Activated T-helper 1 cell treated with anti-CD3 and anti-CD28 coated beads, Interleukin-12 subunit alpha, Interleukin-12 subunit beta, Interleukin-2, Interleukin-4 antibody, amounts not matched to agents 30 ng/mL and 10 ng/mL and 1 ng/mL, durations not matched to agents 14 hours and 24 hours and 36 hours (primary cell): ENCODE data around the gene WDR26. TPM values are rescaled to one million over a fixed set of nuclear protein-coding genes. Genes with fewer than 3 reads are reported as not detected.
"Not testable (repeated sequence)": the region's sequence is repeated elsewhere in the genome, so short reads cannot be mapped to it uniquely, and the experiment has no call there.

Source experiments
- DNase-seq: peaks from one replicate; pipeline ENCODE4 v3.0.0; 2021; ENCODE audit warnings: low spot score
- H3K27ac Mint-ChIP-seq: one replicate; pipeline ENCODE4 v1.8.0; 2021; ENCODE audit warnings: mild to moderate bottlenecking, mixed read lengths
- H3K27me3 Mint-ChIP-seq: one replicate; pipeline ENCODE4 v1.8.0; 2022; ENCODE audit warnings: mild to moderate bottlenecking, moderate library complexity, mixed read lengths; ENCODE audit not compliant: insufficient read depth
- H3K36me3 Mint-ChIP-seq: one replicate; pipeline ENCODE4 v1.8.0; 2021; ENCODE audit warnings: low read depth, mixed read lengths
- H3K4me1 Mint-ChIP-seq: one replicate; pipeline ENCODE4 v1.8.0; 2021; ENCODE audit warnings: low read depth, mixed read lengths
- H3K4me3 Mint-ChIP-seq: one replicate; pipeline ENCODE4 v1.8.0; 2021; ENCODE audit warnings: mild to moderate bottlenecking, moderate library complexity, mixed read lengths
- H3K9me3 Mint-ChIP-seq: one replicate; pipeline ENCODE4 v1.8.0; 2021; ENCODE audit warnings: mixed read lengths
- intact Hi-C: fragments of 100-400 bp; cut with micrococcal nuclease; formaldehyde crosslinking; loops from one replicate; pipeline ENCODE4 v1.15.1; 2024
- total RNA-seq: library from RNA; stranded (reverse); gene quantifications from 2 replicates; pipeline ENCODE4 v1.2.3, GENCODE V29; 2022

Gene WDR26
- total RNA-seq, result 91.6 and 95.8 TPM in 2 replicates

DNA sequence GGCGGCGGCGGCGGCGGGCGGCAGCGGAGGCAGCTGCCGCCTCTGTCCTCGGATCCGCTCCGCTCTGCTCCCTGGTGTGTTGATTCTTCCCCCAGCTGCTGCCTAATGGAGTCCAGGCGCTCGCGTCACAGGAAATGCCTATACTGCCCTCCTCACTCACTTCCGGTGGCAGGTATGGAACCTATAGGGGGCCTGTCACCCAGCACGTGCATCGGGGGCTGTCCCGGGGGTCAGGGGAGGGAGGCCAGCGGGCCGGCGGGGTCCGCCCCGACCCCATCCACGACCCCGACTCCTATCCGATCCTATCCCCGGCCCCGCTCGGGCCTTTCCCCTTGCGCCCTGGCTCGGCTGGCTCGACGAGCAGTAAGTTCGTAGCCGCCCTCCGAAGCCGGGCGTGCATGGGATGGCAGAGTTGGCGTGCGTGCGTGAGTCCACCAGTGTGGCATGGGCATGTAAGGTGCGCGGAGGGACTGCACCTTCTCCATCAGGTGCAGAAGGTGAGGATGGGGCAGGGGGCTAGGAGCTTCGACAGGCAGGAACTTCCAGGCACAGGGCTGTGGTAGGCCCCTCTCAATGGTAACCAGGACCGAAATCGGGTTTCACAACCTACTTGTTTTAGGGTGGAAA lies at the start of gene WDR26:
WDR26 (minus strand) TSS at position 107 of the 627 bp plus-strand sequence.
- Mint-ChIP-seq H3K4me1 (peaks cover 53% of the 10 kb centered on the region), H3K27me3 (no peaks in the 10 kb centered on the region), H3K9me3 (no peaks in the 10 kb centered on the region), H3K27ac (peak within 1 kb of the TSS; percentile 95), H3K36me3 (peaks cover 19% of the 10 kb centered on the region), H3K4me3 (peak within 1 kb of the TSS; percentile 92)
- intact Hi-C loops, result loop anchor here (1.0 to 10.0 kb wide), 14 partner anchors 22 to 1780 kb away; partner anchors contain the start of genes CAPN2, CNIH4, DEGS1 and FBXO28
- DNase-seq, result peak; percentile 83

- DNase-seq, H3K9me3 Mint-ChIP-seq, intact Hi-C loops, H3K36me3 Mint-ChIP-seq, H3K27me3 Mint-ChIP-seq, H3K4me3 Mint-ChIP-seq, H3K27ac Mint-ChIP-seq, H3K4me1 Mint-ChIP-seq: not testable (repeated sequence)
Measured at GRCh38 chr1:224483206-224483605, 48.6 kb upstream of the WDR26 start.

DNA sequence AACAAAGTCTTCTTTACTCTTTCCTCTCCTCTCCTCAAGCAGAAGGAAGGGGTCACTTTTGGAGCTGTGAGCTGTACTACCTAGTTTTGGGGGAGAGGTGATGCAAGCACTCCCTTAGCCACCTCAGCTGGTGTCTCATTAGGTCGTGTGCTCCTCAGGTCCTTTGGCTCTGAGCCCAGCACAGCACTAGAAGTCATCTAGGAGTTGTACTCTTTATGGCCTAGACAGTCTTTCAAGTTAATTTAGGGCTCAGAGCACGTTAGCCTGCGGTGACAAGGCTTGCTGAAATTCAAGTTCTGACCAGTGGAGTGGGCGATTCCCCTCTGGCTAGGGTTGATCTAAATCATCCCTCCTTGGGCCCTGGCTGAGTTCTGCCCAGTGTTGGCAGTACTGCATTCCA lies 48.0 kb upstream of the WDR26 start:
- H3K4me1 Mint-ChIP-seq, result peaks cover 5% of the 10 kb centered on the region
- H3K4me3 Mint-ChIP-seq, result no peak overlapping the region
- peaks cover 3% of the 10 kb centered on the region for H3K36me3 Mint-ChIP-seq
- H3K27ac Mint-ChIP-seq, result no peak overlapping the region
- no peak for DNase-seq
- peaks cover 4% of the 10 kb centered on the region for H3K27me3 Mint-ChIP-seq
- intact Hi-C loops, result no loop called here
- peaks cover 3% of the 10 kb centered on the region for H3K9me3 Mint-ChIP-seq

GRCh38 chr1:224481601-224482000 lies 47.0 kb upstream of the WDR26 start:
- Mint-ChIP-seq H3K4me1 (peaks cover 5% of the 10 kb centered on the region), H3K36me3 (peaks cover 3% of the 10 kb centered on the region), H3K9me3 (peaks cover 3% of the 10 kb centered on the region), H3K4me3 (no peak overlapping the region), H3K27me3 (peaks cover 6% of the 10 kb centered on the region), H3K27ac (no peak overlapping the region)
- DNase-seq, result no peak
- intact Hi-C loops, result no loop called here

GRCh38 chr1:224480888-224481459 lies 46.4 kb upstream of the WDR26 start:
- H3K27ac Mint-ChIP-seq, result not testable (repeated sequence)

DNA sequence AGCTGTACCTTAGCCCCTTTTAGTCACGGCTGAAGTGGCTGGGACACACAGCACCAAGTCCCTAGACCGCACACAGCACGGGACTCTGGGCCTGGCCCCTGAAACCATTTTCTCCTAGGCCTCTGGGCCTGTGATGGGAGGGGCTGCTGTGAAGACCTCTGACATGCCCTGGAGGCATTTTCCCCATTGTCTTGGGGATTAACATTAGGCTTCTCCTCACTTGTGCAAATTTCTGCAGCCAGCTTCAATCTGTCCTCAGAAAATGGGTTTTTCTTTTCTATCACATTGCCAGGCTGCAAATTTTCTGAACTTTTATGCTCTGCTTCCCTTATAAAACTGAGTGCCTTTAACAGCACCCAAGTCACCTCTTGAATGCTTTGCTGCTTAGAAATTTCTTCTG lies 45.6 kb upstream of the WDR26 start:
- H3K4me3 Mint-ChIP-seq, H3K27me3 Mint-ChIP-seq, H3K4me1 Mint-ChIP-seq, H3K9me3 Mint-ChIP-seq, H3K36me3 Mint-ChIP-seq, H3K27ac Mint-ChIP-seq, DNase-seq, intact Hi-C loops: not testable (repeated sequence)

More at GRCh38 chr1:224480888-224481459, 46.4 kb upstream of the WDR26 start:
- H3K27me3 Mint-ChIP-seq, DNase-seq, H3K36me3 Mint-ChIP-seq, H3K4me1 Mint-ChIP-seq, H3K9me3 Mint-ChIP-seq, H3K4me3 Mint-ChIP-seq, intact Hi-C loops: not testable (repeated sequence)

DNA sequence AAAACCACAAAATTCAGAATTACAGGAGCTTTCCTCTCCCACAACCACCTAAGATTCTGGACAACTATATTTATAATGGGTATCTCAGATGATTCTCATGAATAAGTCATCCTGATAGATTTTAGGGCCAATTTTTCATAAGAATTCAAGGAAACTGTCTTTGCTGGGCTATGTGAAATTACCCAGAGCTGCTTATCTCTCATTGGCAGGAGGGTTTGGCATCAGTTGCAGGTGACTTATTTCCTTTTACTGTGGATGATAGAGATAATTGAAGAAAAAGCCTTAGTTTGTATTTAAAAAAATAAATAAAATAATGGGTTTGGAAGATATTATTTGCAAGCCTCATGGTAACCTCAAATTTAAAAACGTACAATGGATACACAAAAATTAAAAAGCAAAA lies 38.2 kb upstream of the WDR26 start:
- H3K27me3 Mint-ChIP-seq, result peaks cover 8% of the 10 kb centered on the region
- H3K36me3 Mint-ChIP-seq, result peaks cover 1% of the 10 kb centered on the region
- no peak overlapping the region for H3K27ac Mint-ChIP-seq
- no peak for DNase-seq
- peaks cover 5% of the 10 kb centered on the region for H3K9me3 Mint-ChIP-seq
- H3K4me3 Mint-ChIP-seq, result no peak overlapping the region
- intact Hi-C loops, result no loop called here
- H3K4me1 Mint-ChIP-seq, result no peaks in the 10 kb centered on the region

DNA sequence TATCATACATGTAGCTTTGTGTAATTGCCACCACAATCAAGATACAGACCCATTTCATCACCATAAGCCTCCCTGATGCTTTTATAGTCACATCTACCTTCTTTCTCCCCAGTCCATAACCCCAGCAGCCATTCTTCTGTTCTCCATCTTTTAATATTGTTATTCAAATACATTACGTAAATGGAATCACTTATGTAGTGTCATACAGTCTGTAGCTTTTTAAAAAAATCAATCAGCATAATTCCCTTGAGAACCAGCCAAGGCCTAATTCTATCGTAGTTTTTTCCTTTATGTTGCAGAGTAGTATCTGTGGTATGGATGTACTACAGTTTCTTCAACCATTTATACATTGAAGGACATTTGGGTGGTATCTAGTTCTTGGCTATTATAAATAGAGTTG lies 31.6 kb upstream of the WDR26 start:
- H3K27me3 Mint-ChIP-seq, result peaks cover 3% of the 10 kb centered on the region
- peaks cover 10% of the 10 kb centered on the region for H3K4me1 Mint-ChIP-seq
- H3K9me3 Mint-ChIP-seq, result peaks cover 5% of the 10 kb centered on the region
- peaks cover 1% of the 10 kb centered on the region for H3K36me3 Mint-ChIP-seq
- no peak for DNase-seq
- intact Hi-C loops, result no loop called here
- no peak overlapping the region for H3K4me3 Mint-ChIP-seq
- H3K27ac Mint-ChIP-seq, result no peak overlapping the region

DNA sequence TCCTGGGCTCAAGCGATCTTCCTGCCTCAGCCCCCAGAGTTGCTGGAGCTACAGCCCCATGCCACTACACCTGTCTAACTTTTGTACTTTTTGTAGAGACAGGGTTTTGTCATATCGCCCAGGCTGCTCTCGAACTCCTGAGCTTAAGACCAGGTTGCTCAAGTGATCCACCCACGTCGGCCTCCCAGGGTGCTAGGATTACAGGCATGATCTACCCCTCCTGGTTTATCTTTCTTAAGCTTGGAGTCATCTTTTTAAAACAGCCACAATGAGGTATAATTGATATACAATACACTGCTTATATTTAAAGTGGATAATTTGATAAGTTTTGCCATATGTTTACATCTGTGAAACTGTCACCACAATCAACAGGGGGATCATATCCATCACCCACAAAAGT lies 25.4 kb upstream of the WDR26 start:
- no peaks in the 10 kb centered on the region for H3K27me3 Mint-ChIP-seq

DNA sequence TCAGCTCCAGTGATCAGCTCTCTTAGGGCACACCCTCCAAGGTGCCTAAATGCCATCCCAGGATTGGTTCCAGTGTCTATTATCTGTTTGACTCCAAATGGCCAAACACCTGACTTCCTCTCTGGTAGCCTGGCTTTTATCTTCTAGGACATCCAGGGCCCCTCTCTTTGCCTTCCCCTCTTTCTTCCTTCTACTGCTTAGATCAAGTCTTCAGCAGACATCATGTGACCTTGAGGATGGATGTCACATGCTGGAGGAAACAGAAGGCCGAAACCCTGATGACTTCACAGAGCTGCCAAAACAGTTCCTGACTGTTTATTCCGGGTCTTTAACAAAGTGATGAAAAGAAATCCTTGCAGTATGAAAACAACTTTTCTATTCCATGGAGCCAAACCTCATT lies 24.4 kb upstream of the WDR26 start:
- no peaks in the 10 kb centered on the region for H3K9me3 Mint-ChIP-seq
- H3K27me3 Mint-ChIP-seq, result no peaks in the 10 kb centered on the region
- no peak overlapping the region for H3K27ac Mint-ChIP-seq
- H3K4me1 Mint-ChIP-seq, result peaks cover 25% of the 10 kb centered on the region
- DNase-seq, result no peak
- no peak overlapping the region for H3K4me3 Mint-ChIP-seq
- H3K36me3 Mint-ChIP-seq, result peaks cover 3% of the 10 kb centered on the region
- intact Hi-C loops, result loop anchor here (5.0 kb wide), 1 partner anchor 277 kb away; the partner anchor contains the start of gene DEGS1

More for the DNA sequence above, 25.4 kb upstream of the WDR26 start:
- H3K9me3 Mint-ChIP-seq, result no peaks in the 10 kb centered on the region
- no peak for DNase-seq
- intact Hi-C loops, result loop anchor here (5.0 kb wide), 1 partner anchor 278 kb away; the partner anchor contains the start of gene DEGS1
- H3K27ac Mint-ChIP-seq, result no peak overlapping the region
- peaks cover 25% of the 10 kb centered on the region for H3K4me1 Mint-ChIP-seq
- no peak overlapping the region for H3K4me3 Mint-ChIP-seq
- peaks cover 3% of the 10 kb centered on the region for H3K36me3 Mint-ChIP-seq

DNA sequence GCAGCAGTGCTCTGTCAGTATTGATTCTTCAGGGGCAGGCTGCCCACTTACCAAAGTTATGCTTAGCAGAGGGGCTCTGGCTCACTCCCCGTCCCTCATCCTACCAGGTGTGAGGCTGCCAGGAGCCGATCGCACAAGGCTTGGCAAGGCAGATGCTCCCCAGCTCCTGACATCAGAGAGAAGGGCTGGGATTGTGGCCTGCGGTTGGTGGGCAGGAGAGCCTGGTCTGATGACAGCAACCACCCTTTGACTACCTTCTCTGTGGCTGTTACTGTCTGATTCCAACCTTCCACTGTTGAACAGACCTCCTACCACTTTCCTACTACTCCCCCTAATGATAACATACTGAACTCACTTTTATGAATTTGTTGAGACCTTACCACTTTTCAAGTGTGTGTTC lies 23.7 kb upstream of the WDR26 start:
- H3K4me3 Mint-ChIP-seq, result no peak overlapping the region
- no peak overlapping the region for H3K27ac Mint-ChIP-seq
- no peaks in the 10 kb centered on the region for H3K27me3 Mint-ChIP-seq
- H3K4me1 Mint-ChIP-seq, result peaks cover 25% of the 10 kb centered on the region
- H3K36me3 Mint-ChIP-seq, result peaks cover 3% of the 10 kb centered on the region
- no peaks in the 10 kb centered on the region for H3K9me3 Mint-ChIP-seq
- intact Hi-C loops, result loop anchor here (5.0 kb wide), 1 partner anchor 276 kb away; the partner anchor contains the start of gene DEGS1
- no peak for DNase-seq

DNA sequence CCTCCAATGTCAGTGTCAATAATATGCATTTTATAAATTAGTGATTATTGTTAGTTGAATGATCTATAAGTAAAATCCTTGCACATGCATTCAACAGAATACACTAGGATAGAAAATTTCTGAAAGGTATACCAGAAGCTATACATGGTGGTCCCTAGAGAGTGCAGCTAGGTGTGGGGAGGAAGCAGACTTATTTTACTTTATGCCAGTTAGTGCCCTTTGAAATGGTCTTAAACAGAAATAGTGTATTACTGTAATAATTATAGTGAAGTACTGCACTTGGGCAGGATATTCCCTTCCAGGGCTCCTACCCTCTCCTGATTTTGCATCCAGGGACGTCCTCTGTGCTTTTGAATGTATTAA lies 23.2 kb upstream of the WDR26 start:
- no peak overlapping the region for H3K27ac Mint-ChIP-seq
- DNase-seq, result no peak
- no peaks in the 10 kb centered on the region for H3K9me3 Mint-ChIP-seq
- H3K4me3 Mint-ChIP-seq, result no peak overlapping the region
- peaks cover 25% of the 10 kb centered on the region for H3K4me1 Mint-ChIP-seq
- peaks cover 3% of the 10 kb centered on the region for H3K36me3 Mint-ChIP-seq
- no peaks in the 10 kb centered on the region for H3K27me3 Mint-ChIP-seq
- intact Hi-C loops, result loop anchor here (1.0 to 5.0 kb wide), 4 partner anchors 22 to 341 kb away; partner anchors contain the start of gene DEGS1

DNA sequence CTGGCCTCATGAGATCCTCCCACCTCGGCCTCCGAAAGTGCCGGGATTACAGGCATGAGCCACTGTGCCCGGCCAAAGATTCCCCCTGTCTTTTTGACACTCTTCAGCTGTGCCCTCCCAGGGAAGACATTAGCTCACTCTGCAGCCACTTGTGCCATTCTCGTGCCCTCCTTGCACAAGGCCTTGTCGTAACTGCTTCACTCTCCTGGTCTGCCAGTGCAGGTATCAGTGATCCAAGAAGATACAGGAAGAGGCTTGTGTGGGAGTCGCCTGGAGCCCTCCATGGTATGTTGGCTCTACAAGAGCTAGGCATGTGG lies 22.0 kb upstream of the WDR26 start:
- no peaks in the 10 kb centered on the region for H3K9me3 Mint-ChIP-seq
- intact Hi-C loops, result loop anchor here (2.0 to 5.0 kb wide), 2 partner anchors 124 to 274 kb away; partner anchors contain the start of gene DEGS1
- peaks cover 25% of the 10 kb centered on the region for H3K4me1 Mint-ChIP-seq
- H3K4me3 Mint-ChIP-seq, result peak overlapping the region; percentile 32
- H3K36me3 Mint-ChIP-seq, result peaks cover 3% of the 10 kb centered on the region
- H3K27me3 Mint-ChIP-seq, result no peaks in the 10 kb centered on the region
- DNase-seq, result no peak
- peak overlapping the region; percentile 43 for H3K27ac Mint-ChIP-seq
